ENCODE measurements around the gene PDE10A.
"Not testable (repeated sequence)": the region's sequence is repeated elsewhere in the genome, so short reads cannot be mapped to it uniquely, and the experiment has no call there.

The PDE10A gene

DNA sequence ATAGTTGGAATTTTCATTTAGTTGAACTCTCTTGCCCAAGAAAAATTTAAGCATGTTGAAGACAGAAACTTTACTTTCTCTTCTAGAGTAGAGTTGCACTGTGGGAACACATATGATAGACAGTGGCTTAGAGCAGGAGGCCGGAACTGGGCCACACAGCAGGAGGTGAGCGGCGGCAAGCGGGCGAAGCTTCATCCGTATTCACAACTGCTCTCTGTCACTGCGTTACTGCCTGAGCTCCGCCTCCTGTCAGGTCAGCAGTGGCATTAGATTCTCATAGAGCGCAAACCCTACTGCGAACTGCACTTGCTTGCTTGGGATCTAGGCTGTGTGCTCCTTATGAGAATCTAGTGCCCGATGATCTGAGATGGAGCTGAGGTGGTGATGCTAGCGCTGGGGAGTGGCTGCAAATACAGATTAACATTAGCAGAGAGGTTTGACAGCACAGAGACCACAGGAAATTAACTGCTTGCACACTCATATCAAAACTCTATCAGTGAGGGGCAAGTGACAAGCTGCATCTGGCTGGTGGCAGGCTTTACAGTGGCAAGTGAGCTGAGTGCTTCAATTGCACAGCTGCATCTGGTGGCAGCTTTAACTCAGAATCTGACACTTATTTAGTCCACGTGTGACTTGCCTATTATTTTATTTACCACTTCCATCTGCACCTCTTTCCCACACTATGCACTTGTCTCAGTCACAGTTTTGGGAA is 178.7 kb downstream of the PDE10A start:
- DNase-seq: no peak

DNA sequence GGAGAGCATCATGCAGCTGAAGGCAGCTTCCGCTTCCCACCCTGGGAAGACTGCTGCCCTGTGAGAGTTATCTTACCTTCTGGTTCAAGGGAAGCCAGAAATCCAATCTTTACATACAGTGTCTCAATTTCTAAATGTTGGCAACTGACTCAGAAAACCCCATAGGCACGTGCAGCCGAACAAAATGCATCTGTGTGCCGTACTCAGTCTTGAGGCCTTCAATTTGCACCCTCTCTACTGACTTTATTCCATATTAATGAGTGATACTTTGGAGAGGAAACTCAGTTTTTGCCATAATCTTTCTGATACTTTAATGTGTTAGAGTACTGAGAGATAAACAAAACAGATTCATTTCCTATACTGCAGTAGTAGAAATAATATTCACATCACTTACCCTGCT is 181.1 kb downstream of the PDE10A start:
- DNase-seq: no peak

DNA sequence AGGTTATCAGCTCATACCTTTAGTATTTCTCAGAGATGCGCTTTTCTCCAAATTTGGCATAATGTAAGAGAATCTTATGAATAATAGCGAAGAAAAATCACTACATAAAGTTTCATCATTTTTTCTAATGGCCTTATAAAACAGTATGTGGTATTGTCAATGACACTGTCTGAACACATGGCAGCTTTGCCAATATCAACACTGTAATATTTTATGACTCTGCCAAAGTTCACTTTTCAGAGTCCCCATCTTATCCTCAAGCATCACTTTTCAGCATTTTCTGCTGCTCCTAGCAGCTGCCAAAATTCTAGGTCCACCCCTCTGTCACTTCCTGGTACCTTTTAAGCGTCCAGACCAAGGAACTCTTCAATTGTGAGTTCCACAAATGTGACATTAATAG is 182.1 kb downstream of the PDE10A start:
- no peak for DNase-seq

DNA sequence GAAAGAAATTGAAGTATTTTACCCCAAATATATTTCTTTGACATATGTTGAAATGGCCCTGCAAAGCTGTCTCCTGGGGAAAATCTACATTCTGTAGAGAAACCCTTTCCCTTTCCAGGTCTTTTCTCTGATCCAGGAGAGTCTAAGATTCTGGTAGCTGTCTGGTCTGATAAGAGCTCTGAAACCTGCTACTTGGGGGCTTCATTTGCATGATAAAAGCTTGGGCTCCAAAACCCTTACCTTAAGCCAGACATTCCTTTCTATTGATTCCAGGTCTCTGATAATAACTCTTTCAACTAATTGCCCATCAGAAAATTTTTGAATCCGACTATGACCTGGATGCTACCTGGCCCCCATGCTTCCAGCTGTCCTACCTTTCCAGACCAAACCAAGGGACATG is 184.5 kb downstream of the PDE10A start:
- DNase-seq: no peak

DNA sequence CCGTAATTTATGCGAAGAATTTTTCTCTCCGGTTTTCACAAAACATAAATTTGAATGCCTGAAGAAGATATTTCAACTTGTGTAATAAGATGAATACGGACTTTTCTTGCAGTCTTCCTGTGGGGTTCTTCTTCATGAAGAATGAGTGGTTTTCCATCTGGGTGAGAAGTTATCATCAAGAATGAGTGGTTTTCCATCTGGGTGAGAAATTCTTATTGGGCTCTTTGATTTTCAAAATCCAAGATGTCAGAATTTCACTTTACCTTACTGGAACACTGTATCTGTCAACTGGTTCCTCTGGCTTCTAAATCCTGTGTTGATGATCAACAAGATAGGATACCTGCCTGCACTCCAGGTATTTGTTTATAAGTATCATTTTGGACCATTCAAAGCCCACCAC is 193.6 kb downstream of the PDE10A start:
- DNase-seq: no peak

DNA sequence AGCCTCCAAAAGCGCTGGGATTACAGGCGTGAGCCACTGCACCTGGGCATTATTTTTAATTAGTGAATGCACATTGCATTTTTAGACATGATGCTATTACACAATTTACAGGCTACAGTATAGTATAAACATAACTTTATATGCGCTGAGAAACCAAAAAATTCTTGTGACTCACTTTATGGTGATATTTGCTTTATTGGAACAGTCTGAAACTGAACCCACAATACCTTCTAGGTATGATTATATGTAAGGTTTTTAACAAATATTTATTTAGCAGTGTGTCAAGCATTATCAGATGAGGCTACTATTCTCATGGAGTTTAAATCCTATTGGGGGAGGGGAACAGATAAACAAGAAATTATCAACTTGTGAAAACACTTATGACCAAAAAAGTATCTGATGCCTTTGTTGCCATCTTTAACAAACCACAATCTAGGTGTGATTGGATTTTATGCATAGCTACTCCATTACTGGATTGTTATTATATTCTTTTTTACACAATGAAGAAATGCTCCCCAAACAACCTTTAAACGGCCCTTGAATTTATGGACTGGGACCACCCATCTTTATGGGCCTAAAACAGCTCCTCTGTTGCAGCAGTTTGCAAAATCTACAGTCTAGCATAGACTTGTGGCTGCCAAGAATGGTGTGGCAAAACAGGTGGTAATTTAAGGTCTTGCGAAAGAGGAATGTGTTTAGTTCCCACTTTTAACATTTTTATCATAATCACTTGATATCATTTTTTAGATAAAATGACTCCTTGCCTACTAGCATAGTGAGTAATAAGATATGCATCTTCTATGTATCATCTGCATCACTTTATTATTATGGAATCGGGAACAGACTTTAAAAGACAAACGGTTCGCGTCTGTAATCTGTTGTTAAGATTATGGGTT is 194.5 kb downstream of the PDE10A start:
- no peak for DNase-seq

DNA sequence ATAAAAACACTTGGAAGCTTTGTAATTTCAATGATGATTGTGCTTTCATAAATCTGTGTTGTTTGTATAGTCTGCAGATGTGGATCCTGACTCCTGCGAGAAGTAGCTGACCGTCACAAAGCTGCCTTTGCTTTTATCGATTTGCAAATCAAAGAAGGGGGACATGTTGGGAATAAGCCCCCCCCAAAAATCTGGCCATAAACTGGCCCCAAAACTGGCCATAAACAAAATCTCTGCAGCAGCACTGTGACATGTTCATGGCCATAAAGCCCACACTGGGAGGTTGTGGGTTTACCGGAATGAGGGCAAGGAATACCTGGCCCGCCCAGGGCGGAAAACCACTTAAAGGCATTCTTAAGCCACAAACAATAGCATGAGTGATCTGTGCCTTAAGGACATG is 199.5 kb downstream of the PDE10A start:
- DNase-seq: not testable (repeated sequence)

DNA sequence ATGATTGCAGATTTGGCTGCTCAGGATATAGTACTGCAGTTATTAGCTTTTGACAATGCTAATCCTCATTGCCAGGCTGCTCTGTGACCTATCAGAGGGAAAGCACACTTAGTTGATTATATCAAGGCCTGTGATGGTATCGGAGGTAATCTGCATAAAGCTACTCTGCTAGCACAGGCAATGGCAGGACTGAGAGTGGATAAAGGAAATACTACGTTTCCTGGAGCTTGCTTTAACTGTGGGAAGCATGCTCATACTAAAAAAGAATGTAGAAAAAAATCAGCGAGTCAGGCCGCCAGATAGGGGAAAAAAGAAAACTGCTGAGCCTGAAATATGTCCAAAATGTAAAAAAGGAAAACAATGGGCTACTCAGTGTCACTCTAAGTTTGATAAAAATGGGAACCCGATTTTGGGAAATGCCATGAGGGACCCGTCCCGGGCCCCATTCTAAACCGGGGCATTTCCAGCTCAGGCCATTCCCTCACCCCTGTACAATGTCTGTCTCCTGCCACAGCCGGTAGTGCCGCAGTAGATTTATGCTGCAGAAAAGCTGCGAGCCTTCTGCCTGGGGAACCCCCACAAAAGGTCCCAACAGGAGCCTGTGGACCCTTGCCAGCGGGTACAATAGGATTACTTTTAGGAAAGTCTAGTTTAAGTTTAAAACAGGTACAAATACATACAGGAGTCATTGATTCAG is 203.3 kb downstream of the PDE10A start:
- DNase-seq: not testable (repeated sequence)

DNA sequence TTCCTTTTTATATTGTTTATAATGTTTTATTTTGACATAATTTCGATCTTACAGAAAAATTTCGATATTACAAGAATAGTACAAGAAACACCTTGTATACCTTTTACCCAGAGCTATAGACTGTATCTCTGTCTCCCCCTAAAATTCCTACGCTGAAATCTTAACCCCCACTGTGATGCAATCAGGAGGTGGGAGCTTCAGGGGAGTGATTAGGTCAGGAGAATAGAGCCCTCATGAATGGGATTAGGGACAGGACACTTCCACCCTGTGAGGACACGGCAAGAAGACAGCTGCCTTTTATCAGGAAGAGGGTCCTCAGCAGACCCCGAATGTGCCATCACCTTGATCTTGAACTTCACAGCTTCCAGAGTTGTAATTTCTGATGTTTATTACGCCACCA is 204.9 kb downstream of the PDE10A start:
- no peak for DNase-seq

DNA sequence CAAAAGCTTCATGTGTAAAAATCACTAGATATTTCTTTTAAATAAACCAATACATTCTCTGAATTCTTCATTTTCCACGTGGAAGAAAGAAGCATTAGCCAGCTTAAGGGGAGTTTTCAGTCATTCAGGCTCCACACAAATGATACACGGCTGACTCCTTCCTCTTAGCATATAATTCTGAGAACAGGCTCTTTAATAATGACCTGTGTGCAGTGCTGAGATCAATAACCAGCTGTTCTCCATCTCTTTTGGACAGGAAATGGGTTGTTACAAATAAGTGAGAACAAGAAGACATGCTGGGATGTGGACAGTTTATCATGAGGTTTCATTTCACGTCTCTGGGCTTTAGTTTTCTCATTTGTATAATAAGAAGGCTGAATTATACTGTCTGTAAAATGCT is 206.8 kb downstream of the PDE10A start:
- DNase-seq: no peak

DNA sequence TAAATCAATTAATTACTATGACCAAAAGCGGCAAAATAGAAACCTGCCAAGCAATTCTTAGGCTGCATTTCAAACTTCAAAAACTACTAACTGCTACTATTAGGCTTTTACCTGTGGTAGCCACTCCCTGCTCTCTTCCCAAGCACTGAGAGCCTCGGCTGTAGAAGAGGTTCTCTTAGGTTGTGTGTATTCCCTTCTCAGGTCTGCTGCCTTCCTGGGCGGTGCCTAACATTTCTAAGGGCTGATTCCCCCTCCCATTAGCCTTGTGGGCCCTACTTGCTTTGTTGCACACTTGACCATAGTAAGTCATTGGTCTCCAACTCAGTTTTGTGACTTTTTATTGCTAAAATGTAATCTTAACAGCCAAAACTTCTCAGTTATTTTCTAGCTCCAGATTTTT is 207.6 kb downstream of the PDE10A start:
- DNase-seq: no peak

DNA sequence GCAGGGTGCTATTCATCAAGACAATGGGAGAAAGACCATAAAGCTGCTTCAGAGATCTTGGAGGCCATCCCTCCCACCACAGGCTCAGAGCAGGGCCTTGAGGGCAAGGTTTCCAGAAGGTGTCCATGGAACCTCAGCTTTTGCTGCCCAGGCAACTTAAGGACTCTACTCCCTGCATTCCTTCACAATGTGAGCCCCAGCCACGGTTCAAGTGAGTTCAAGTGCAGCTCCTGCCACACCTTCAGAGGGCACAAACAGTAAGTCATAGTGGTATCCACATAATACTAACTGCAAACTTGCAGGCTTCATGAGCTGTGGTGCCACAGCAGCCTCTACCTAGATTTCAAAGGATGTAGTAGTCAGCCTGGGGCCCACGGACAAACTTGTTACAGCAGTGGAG is 209.6 kb downstream of the PDE10A start:
- no peak for DNase-seq

DNA sequence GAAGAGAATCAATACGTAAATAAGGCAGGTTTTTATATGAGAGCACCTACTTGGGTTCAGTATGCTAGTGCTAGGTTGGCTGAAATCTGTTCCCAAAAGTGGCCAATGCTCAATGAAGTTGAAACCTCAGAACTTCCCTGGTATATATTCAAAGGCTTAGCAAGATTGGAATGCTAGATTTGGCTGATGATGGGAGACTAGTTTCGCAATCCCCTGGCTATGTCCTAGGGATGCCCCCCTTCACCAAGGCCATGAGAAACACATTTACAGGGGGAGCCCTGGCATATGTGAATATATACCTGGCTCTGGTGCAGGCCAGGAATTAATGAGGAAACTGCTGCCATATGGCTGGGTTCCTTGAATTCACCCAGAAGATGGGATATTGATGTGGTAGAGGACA is 211.2 kb downstream of the PDE10A start:
- no peak for DNase-seq

DNA sequence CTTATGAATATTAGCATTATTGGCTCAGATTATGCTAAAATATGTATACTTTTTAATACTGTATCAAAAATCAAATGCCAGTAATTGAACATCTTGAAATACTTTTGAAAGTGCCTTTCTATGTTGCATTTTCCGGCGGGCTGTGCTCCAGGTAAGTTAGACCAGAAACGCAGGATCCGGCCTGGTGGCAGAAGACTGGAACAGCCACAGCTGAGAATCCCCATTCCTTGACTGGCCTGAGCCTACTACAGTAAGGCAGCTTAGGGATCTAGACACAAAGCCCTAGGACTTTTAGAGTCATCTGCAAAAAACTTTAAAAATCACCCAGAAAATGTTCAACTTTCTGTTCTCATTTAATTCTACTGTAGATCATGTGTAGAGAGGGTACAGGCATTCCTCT is 214.8 kb downstream of the PDE10A start:
- no peak for DNase-seq

DNA sequence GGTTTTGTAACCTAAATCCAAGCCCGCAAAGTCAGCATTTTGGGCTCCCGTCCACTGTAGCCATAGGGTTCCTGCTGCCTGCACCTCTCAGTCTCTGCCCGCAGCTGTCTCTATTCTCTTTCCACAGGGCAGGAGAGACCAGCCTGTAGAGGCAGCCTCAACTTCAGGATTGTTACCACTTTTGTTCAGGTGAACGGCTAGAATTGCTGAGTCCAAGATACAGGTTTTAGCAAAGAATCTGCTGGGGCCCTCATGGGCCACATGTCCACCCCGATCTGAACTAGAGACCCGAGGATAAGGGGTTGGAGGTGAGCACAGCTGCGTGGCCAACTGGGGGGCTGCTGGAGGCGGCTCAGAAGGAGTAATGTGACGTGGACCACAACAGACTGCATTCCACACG is 215.9 kb downstream of the PDE10A start:
- no peak for DNase-seq

DNA sequence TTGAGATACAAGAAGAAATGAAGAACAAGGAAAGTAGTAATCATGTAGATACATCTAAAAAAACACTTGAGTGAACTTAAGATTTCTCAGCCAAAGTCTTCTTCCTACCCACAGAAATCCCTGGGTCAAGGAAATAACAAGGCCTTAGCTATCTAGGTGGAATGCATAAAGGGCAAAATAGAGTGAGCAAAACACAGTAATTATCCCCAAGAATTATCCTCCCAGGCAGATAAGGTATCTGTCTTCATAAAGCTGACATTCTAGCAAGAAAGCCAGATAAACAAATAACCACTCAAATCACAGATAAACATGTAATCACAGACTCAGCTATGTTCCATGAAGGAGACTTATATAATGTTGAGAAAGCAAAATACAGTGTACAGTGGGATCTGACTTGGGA is 216.7 kb downstream of the PDE10A start:
- no peak for DNase-seq

DNA sequence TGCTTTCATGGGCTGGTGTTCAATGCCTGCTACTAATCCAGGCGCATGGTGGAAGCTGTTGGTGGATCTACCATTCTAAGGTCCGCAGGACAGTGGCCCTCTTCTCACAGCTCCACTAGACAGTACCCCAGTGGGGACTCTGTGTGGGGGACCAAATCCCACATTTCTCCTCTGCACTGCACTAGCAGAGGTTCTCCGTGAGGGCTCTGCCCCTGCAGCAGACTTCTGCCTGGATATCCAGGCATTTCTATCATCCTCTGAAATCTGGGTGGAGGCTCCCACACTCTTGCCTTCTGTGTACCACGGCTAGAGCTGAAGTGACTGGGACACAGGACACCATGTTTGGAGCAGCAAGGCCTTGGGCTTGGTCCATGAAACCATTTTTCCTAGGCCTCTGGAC is 219.6 kb downstream of the PDE10A start:
- DNase-seq: no peak

DNA sequence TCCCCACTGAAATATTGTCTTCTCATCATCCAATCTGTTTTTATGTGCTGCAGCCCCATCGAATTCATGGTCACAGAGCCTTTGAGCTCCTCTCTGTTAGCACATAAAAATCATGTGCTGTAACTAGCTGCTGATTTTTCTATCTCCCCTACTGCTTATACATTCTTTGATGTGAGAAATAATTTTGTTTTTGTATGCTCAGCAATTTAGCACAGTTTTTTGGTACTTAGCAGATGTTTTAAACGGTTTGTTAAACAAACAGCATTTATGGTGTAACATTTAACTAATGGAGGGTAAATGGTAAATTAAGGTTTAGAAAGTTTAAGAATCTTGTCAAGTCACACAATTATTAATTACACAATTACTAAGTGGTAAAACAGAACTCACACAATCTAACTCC is 221.9 kb downstream of the PDE10A start:
- no peak for DNase-seq

DNA sequence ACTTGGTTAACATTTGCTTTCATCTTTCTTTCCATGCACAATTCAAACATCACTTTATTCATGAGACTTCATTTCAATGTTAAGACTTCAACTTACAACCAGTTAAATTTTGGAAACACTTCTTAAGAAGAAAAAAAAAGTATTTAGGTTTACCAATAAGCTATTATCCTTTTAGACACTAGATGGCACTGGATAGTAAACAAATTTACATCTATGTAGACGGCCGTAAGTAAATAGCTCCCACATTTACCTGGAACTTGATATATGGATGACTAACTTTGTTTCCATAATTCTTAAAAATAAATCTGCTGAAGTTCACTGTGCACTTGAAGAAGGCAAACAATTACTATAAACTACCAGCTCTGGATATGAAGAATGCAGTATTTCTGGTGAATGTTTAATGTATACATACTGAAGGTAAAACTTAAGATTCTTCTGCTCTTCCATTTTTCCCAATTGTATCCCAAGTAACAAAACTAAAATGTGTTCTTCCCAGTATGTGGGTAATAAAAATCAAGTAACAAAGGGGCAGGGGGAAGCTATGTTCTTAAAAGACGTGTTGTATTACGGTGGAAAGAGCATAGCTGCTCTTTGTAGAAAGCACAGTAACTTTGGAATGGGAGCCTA is 223.0 kb downstream of the PDE10A start:
- no peak for DNase-seq

DNA sequence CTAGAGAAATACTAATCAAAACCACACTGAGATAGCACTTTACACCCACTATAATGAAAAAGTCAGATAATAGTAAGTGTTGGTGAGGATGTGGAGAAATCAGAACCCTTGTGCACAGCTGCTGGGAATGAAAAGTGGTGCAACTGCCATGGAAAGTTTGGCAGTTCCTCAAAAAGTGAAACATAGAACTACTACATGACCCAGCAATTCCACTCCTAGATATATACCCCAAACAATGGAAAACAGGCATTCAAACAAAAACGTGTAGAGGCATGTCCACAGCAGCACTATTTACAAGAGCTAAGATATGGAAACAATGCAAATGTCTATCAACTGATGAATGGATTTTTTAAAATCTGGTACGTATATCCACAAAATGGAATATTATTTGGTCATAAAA is 236.1 kb downstream of the PDE10A start:
- no peak for DNase-seq

DNA sequence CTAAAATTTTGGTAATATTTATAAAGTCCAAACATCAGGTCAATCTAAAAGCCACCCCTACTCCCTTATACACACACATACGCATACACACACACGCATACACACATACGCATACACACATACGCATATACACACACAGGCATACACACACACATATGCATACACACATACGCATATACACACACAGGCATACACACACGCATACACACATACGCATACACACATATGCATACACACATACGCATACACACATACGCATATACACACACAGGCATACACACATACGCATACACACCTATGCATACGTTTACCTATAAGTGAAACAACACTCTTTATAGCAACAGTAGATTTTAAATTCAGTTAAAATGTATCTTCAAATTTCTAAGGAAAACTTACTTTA is 240.8 kb downstream of the PDE10A start:
- no peak for DNase-seq

Data from anterior cingulate cortex (tissue), 58 donors.